T-helper 1 cell (primary cell): ENCODE measurements around the gene ZBTB39.
"Not testable (repeated sequence)": the region's sequence is repeated elsewhere in the genome, so short reads cannot be mapped to it uniquely, and the experiment has no call there.

Experiments used
- DNase-seq, 5 donors: peaks; one replicate each; pipeline ENCODE4 v3.0.0-alpha.2; 2012 to 2020

ZBTB39 gene

DNA sequence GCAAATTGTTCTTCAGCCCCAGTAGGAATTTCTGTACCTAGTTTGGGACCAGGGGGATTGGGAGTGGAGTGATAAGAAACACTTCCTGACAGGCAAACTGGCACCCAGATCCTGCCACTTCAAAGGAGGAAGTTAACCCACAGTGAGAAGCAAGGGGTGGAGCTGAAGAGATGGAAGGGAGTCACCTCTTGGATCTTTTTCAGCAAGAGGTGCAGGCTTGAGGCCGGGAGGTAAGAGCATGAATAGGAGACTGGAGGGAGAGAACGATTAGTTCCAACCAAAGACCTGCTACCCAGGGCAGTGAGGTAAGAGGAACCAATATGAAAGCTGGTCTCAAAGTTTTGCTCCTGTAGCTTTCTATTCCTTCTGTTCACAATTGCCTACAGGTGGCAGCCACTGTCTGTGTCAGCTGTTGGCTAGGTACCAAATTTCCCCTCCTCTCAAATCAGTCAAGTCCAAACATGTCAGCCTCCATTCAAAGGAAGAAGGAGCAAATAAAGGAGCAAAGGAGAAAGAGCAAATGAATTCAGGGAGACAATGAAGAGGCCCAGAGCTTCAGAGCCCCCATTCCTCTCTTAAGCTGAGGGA is 24.9 kb upstream of the ZBTB39 start:
- peak in 1 of 5 donors; percentile 23 for DNase-seq

DNA sequence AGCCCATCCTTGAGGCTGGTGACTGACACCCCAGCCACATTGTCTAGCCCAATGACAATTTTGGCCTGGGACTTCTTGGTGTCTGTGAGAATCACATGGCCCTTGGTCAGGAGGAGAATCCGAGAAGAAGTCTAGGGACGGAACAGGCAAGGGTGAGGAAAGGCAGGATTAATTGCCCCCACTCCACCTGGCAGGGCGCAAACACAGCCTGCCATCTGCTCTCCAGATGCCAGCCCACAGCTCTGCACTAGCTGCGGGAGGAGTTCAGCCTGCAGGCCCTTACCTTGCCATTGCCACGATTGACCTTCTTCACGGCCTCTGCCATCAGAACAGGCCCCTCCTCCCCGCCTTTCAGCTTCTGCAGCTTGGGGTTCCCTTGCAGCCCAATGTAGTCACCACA is 23.1 kb upstream of the ZBTB39 start:
- no peak for DNase-seq

GRCh38 chr12:57027805-57028153 is 21.4 kb upstream of the ZBTB39 start:
- no peak for DNase-seq

GRCh38 chr12:57027011-57027804 is 20.9 kb upstream of the ZBTB39 start:
- no peak for DNase-seq

- no peak for DNase-seq
Observed at GRCh38 chr12:57025196-57025595, 18.9 kb upstream of the ZBTB39 start.

GRCh38 chr12:57022324-57022723 is 16.0 kb upstream of the ZBTB39 start:
- not testable (repeated sequence) for DNase-seq

DNA sequence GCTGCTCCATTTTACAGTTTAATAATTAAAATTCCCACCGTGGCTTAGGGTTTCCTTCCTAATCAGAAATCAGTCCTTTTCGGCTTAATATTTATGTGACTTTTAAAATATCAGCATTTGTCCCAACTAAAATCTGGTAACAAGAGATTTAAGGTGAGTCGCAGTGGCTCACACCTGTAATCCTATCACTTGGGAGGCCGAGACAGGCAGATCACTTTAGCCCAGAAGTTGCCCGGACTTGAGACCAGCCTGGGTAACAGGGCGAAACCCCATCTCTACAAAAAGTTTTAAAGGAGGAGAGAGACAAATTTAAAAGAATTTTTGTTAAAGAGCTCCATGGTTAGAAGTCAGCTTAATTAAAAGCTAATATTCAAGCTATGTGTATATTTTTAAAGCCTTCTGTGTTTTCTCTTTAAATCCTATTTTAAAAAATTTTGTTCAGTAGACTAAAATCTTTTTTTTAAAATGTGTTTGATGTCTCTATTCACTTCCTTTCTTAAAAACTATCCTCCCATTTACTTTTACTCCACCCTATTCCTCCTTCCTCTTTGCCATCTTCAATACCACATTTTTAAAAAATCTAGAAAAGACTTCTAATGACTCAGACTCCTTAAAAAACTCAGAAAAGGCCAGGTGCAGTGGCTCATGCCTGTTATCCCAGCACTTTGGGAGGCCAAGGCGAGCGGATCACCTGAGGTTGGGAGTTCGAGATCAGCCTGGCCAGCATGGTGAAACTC is 13.8 kb upstream of the ZBTB39 start:
- no peak for DNase-seq

- DNase-seq = no peak
Observed at GRCh38 chr12:57018906-57019305, 12.6 kb upstream of the ZBTB39 start.

GRCh38 chr12:57018353-57018752 is 12.0 kb upstream of the ZBTB39 start:
- not testable (repeated sequence) for DNase-seq

DNA sequence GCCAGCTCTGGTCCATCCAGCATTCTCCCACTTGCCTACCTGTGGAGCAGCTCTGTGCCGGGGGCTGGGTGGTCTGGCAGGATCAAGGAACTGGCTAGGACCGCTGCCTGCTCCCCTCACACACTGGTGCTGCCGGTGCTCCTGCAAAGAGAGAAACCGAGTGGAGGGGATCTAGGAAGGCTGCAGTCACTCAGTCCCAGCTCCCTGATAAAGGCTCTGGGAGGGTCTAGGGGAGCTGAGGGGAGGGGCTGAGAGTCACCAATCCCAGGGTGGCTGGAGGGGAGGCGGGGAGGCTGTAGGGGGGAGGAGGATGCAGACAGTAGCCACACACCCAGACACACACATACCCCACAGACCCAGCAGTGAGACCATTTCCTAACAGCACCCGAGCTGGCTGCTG is 10.0 kb upstream of the ZBTB39 start, which contains the start of gene TAC3:
Gene TAC3, minus strand, starts transcription at position 182 of the 400 bp plus-strand sequence. CDS start 732 bp downstream, outside the sequence.
- DNase-seq = no peak

DNA sequence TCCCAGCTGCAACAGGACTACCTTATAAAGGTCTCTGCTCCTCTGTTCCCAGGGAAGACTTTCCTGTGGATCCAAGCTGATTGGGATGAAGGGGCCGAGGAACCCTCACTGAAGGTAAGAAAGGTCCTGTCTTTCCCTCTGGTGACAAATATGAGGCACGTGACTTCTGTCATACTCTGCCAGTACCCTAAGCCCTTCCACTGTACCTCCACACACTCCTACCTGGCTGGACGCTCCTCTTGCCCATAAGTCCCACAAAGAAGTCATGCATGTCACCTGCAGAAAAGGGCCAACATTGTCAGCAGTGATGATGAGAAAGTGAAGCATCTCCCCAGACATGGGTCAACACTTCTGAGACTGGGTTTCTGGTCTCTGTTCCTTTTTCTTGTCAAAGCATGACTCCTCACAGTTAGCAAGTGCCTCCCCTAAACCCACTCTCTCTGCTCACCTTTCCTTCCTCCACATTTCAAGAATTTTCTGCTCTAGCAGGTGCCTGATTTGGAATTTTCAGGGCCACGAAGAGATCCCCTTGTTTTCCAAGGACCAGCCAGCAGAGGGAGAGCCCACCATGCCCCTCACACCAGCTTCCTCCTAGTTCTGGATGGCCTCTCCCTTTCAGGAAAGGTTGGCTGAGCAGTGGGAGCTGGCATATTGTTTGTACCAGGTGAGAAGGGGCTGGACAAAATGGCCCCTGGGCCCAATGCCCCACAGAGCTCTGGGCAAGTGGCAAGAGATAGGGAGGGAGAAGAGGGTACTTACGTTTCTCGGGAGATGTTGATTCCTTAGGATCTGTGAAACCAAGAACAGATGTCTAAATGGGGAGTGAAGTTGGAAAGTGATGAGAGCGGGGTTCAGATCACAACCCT is 6.5 kb upstream of the ZBTB39 start:
- no peak for DNase-seq

- peak in 1 of 5 donors; percentile 53 for DNase-seq
Observed at GRCh38 chr12:57011438-57012424, 5.4 kb upstream of the ZBTB39 start.

DNA sequence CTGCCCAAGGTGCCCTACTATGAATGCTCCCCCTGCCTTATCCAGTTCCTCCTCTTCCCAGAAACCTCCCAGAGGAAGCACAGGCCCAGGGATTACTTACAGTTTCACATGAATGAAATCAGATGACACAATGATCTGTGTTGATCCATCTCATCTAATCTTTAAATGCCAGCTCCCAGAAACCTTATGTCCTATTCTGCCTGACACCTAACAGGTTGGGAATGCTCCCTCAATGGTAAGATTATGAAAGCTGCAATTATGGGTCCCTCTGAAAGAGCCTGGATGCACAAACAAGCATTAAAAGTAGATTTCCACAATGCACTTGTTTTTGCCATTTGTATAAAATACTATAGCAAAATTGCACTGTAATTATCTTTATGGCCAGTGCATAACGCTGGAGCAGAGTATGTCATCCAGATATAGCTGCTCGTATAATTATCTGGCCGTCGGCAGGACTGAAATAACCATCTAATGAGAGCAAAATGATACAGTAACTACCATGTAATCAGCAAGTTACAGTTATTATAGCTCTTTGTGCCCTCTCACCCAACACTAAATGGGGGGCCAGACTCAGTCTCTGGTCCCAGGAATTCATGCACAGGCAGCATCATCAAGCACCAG is 4.4 kb upstream of the ZBTB39 start:
- no peak for DNase-seq

GRCh38 chr12:57009949-57010626 is 3.7 kb upstream of the ZBTB39 start:
- DNase-seq = no peak

DNA sequence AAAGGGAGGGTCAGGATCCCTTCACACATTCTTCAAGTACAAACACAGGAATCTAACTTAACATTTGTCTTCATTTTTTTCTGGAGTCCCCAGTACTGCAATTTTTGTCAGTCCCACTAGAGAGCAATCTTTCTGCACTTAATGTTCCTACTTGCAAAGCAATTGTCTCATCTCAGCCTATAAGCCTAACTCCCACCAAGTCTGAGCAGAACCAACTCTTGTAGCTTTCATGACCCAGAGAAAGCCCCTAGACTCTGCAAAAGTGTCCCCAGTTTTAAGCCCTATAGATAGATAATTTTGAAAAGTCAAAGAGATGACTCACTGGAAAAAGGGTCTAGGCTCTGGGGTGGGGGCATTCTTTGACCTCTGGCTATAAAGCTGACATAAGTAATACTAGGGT is 1.8 kb upstream of the ZBTB39 start:
- DNase-seq = peak in 1 of 5 donors; percentile 61

- DNase-seq = no peak
Observed at GRCh38 chr12:57006809-57007475, 596 bp upstream of the ZBTB39 start.

GRCh38 chr12:57004651-57005050 is 1.7 kb downstream of the ZBTB39 start:
- no peak for DNase-seq

DNA sequence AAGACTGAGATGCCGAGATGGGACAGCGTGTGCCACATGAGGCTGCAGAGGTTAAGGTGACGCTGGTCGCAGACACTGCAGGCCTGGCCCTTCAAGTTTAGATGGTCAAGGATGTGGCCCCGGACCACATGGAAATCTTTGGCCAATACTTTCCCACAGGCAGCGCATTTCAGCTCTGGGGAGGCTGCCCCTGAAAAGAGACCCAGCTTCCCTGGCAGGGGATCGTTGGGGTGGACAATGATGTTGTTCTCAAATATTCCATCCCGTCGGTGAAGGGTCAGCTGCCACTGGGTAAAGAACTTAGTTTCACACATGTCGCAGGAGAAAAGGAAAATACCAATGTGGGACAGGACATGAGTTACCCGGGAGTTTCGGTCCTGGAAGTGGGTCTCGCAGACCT is 3.0 kb downstream of the ZBTB39 start:
- DNase-seq = no peak

DNA sequence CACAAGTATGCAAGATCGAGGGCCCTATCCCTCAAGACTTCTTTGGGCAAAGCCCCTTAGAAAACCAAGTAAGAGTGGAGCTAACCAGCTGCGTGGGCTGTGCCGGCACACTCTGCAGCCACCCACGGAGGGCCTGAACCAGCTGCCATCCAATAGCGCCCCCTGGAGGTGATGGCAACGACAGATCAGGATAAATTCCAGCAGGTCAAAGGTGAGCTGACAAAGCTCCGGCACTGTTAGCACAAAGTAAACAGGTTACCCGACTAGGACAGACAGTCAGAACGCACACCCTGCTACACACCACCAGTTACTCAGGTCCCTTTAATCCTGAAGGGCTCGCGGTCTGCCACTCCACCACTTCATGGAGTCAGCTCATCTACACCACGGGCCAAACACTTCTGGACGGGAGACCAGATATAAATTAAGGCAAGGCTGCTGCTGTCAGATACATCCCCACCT is 4.9 kb downstream of the ZBTB39 start:
- DNase-seq = peak; percentile 43 to 76 (median 64)

DNA sequence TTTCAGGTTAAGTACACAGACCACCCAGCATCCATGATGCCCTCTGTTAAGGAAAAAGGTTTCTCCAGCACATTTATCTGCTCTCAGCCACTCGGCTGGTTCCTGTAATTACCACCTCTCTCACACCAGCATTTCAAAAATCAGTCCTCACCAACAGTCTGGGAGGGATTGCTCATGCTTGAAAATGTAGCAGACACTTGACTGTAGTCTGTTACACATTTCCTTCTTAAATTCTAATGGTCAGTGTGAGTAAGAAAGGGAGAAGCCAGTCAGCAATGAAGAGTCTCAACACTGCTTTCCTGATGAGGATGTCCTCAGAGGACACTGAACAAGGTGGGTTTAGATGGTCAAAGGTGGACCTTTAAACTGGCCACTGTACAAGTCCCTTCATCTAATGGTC is 6.0 kb downstream of the ZBTB39 start:
- no peak for DNase-seq
